Skin of body (tissue), 2 donors: ENCODE data around the gene JPH3. TPM values are rescaled to one million over a fixed set of nuclear protein-coding genes. Genes with fewer than 3 reads are reported as not detected.
A peak's percentile ranks its signal among the peaks of the same experiment; 100 is the strongest.
"Not testable (repeated sequence)": the region's sequence is repeated elsewhere in the genome, so short reads cannot be mapped to it uniquely, and the experiment has no call there.

ENCODE experiments used
- DNase-seq: peaks from one replicate; lab custom pipeline; 2025; lab: John Stamatoyannopoulos, UW
- total RNA-seq: library from RNA; depleted of rRNA; stranded (reverse); fragments of >200 nt; gene quantifications from one replicate; pipeline ENCODE4 v1.2.3, GENCODE V29; 2014

Gene JPH3
- total RNA-seq, 1 donor from 2014 or later = 0.69 TPM

- no peak for DNase-seq
Measured at GRCh38 chr16:87709677-87710076, 107.4 kb downstream of the JPH3 start.

DNA sequence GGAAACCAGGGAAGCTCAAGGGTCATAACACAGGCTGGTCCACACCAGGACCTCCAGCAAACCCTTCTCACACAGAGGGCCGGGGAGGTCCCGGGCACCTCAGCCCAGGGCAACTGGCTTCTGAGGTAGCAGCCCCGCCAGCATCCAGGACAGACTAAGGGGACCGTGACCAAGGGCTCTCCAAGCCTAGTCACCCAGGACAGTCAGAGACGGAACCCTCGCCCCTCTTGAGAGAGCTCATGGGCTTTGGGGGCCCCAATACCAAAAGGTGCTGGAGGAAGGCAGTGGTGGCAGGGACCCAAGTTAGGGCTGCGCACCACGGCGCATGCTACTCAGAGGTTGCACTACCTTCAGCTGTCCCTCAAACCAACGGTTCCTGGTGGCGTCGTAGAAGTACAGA is 108.6 kb downstream of the JPH3 start:
- DNase-seq = no peak

DNA sequence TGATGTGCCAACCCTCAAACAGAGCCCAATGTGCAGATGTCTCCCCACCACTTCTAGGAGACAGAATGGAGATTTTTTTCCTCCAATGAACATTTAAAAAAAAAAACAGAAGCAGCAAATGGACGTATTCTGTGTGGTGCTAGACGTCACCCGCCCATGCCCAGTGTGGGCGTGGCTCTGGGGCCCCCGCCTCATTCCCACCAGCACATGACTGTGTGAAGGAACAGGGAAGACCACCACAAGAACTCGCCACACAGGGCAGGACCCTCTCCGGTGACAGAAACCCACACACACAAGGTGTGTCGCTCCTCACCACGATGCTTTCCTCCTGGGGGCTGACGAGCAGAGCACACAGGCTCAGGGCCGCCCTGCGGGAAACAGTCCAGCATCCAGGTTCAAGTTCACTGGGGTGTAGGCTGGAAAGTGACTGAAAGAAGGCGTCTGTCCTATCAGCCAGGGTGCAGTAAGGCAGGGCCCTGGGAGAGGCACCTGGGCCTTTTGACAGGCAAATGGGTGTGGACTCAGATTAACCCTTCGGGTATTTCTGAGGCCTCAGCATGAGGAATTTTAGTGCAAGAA is 110.0 kb downstream of the JPH3 start:
- DNase-seq = no peak

GRCh38 chr16:87713451-87714229 is 111.3 kb downstream of the JPH3 start:
- DNase-seq = no peak

- no peak for DNase-seq
Measured at GRCh38 chr16:87715231-87715630, 112.9 kb downstream of the JPH3 start.

DNA sequence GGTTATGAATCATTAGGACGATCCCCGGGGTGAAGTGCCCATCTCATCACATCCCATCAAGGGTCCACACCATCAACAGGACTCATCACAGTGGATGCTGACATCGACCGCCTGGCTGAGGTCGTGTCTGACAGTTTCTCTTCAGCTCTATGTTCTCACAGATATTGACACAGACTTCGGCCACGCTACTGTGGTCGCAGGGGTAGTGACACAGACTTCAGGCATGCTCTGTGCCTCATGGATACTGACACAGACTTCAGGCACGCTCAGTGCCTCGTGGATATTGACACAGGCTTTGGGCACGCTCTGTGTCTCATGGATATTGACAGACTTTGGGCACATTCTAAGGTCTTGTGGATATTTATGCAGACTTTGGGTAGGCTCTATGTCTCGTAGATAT is 113.3 kb downstream of the JPH3 start:
- no peak for DNase-seq

DNA sequence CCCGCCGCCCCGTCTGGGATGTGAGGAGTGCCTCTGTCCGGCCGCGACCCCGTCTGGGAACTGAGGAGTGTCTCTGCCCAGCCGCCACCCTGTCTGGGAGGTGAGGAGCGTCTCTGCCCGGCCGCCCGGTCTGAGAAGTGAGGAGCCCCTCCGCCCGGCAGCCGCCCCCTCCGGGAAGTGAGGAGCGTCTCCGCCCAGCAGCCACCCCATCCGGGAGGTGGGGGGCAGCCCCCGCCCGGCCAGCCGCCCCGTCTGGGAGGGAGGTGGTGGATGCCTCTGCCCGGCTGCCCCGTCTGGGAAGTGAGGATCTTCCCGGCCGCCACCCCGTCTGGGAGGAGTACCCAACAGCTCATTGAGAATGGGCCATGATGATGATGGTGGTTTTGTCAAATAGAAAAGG is 116.5 kb downstream of the JPH3 start:
- DNase-seq = not testable (repeated sequence)

- DNase-seq = no peak
Measured at GRCh38 chr16:87720446-87720845, 118.1 kb downstream of the JPH3 start.

DNA sequence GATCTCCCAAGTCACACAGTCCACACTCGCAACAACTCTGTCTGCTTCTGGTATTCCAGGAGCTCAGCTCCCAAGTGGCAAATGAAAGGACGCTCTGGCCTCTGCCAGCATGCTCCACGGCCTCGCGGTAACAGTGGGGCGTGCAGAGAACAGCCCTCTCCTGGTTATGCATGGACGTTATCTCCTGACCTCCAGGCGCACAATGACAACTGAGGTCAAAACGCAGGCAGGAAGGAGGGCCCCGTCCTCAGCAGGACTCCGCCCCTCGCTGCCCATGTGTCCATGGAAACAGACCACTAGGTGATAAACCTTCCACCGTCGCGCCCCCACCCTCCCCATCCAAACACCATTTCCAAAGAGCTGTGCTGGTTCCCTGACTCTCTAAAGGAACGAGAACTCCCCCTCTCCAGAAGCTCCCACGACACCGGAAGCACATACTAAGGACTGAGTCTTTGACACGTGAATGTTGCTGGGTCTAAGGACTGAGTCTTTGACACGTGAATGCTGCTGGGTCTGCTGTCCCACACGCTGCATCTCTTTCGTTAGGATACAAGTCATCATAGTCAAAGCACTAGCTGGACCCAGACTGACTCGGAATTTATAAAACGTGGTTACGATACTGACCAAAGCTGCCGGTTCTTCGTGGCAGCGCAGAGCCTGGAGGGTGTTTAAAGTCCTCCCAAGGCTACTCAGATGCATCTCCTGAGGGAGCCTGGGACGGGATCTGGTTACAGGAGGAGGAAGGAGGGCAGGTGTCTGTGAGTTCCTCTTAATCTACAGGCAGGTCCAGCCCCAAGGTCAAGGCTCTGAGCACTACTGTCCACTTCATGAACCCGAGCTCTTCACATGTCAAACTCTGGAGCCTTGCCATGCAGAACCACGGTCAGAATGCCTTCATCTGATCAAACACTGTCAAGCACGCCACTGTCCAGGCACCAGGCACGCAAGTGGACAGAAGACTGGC is 119.6 kb downstream of the JPH3 start:
- no peak for DNase-seq

DNA sequence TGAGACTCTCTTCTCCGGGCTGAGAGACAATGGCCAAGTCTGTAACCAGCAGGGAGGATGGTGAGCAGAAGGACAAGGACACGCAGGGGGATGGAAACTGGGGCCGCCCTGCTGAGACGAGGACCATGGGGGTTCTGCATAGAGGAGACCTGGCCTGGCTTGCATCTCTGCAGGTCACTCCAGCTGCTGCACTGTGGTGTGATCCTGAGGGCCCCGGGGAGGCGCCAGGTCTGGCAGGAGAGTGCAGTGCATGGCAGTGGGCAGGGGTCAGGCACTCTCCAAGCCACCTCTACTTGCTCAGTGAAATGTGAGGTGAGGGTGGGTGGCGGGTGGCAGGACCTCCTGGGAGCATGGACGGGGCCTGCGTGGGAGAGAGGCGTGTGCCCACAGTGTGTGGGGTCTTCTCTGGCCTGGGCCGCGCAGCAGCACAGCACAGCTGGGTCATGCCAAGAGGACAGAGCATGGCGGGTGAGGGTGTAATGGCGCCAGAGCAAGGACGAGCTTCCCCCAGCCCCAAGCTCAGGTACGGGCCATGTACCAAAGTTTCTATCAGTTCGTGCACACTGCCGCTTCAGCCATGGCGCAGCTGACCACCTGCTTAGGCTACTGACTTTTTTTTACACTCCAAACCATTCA is 120.4 kb downstream of the JPH3 start:
- DNase-seq = no peak

GRCh38 chr16:87723226-87723623 is 120.9 kb downstream of the JPH3 start:
- DNase-seq = peak; percentile 59

GRCh38 chr16:87724490-87725291 is 122.4 kb downstream of the JPH3 start:
- no peak for DNase-seq

DNA sequence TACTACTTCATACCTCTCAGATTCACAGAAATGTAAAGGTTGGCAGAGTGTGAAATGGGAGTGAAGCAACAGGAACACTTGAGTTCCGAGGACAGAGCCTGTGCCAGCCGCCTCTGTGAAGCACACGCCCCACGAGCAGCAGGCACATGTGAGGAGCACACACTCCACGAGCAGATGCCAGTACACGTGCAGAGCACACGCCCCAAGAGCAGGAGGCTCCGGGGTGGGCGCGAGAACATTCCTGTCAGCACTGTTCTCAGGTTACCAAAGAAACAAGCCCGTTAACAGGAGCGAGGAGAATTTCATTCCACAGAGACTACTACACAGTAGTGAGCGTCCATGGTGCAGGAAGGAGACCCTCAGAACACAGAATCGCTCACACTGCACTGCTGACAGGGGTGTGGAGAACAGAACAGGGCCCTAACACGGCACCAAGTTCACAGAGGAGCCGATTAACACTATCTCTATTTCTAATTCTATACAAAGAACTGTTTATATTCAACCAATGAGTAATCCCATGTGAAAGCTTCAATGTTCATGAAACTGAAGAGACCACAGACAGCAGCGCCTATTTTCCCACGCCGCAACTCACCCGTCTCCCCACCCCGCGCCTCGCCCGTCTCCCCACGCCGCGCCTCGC is 123.4 kb downstream of the JPH3 start:
- DNase-seq = no peak

- not testable (repeated sequence) for DNase-seq
Measured at GRCh38 chr16:87726577-87726976, 124.3 kb downstream of the JPH3 start.

DNA sequence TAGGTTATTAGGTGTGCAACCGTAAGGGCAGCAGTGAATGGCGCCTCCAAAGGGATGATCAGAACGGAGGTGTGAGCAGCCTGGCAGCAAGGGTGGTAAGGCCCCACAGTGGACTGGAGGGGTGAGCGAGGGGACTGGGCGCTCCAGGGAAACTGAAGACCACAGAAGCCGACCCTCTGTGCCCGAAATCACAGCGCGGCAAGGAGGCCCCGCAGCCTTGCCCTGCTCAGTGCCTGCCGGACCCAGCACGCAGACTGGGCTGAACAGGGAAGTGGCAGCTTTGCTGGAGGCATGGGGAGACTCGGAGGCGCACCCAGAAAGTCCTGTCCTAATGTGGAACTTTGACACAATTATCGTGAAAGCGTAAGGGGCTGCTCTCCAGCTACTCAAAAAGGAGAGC is 125.0 kb downstream of the JPH3 start:
- DNase-seq = no peak

- DNase-seq = no peak
Measured at GRCh38 chr16:87728026-87728425, 125.7 kb downstream of the JPH3 start.

DNA sequence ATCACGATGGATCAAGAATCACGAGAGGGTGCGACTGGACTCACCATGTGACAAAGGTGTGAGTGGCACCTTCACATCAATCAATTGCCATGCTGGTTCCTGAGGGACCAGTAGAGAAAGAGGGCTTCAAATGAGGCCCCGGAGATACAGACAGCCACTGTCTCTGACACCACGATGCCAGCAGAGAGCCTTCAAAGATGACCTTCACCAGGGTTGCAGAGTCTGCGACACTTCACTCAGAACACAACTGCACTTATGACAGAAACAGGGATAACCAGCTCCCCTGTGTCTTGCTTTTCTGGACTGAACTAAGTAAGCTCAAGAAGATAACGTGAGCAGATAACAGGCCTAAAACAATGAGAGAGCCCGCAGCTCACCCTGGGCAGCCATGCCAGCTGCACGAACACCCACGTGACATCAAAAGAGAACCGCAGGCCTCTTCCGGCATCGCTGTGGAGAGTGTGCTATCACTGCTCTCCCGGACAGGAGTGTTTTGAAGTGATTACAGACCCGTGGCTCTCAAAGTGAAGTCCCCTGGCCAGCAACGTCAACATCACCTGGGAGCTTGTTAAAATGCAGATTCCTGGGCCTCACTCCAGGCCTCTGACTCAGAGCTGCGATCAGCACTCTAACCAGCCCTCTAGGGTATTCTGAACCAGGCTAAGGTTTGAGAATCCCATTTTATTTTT is 127.1 kb downstream of the JPH3 start:
- DNase-seq = no peak

DNA sequence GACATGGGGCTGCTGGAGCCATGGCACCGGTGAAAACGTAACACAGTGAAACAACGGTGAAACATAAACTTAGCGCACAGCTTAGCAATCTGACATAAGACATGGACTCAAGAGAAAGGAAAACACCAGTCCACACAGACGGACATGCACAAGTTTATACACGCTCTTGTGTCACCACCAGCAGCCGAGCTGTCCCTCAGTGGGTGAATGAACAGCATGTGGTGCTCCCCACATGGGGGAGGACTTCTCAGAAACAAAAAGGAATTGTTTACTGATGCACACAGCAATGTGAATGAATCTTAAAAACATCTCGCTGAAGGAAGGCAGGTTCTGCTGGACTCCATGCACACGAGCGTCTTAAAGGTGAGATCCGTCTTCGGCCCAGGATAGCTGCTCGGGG is 129.3 kb downstream of the JPH3 start:
- no peak for DNase-seq

GRCh38 chr16:87733190-87733589 is 130.9 kb downstream of the JPH3 start:
- DNase-seq = no peak

DNA sequence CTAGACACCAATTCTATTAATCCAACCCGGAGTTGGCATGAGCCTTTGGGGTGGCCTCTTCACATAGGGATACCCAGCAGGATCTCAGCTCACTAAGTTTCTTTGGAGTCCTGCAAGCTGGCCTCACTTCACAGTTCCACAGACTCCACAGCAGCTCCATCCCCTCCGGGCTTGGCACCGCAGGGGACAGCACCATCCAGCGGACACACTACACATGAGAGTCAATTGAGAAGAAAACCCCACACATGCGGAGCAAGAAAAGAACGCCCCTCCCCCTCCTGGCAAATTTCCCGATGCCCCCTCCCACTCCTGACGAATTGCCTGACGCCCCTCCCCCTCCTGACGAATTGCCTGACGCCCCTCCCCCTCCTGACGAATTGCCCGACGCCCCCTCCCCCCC is 132.3 kb downstream of the JPH3 start:
- no peak for DNase-seq
